Measurements from ENCODE around the gene HYAL1. TPM values are rescaled to one million over a fixed set of nuclear protein-coding genes. Genes with fewer than 3 reads are reported as not detected.

HYAL1 gene
- total and polyA plus RNA-seq, 9 donors = 1.8 to 9.3 (median 3.5) TPM

GRCh38 chr3:50293079-50293801 lies 10.1 kb downstream of the HYAL1 start:
- TF ChIP-seq EP300 (IDR thresholded peaks at IDR 0.05) = no peak
- TF ChIP-seq CTCF (IDR thresholded peaks at IDR 0.05) = no peak
- TF ChIP-seq POLR2A (IDR thresholded peaks at IDR 0.05) = no peak
- no peaks in the 10 kb centered on the region for H3K9me3 ChIP-seq
- no peaks in the 10 kb centered on the region for H3K27me3 ChIP-seq
- no peak overlapping the region for H3K27ac ChIP-seq
- H3K36me3 ChIP-seq = no peaks in the 10 kb centered on the region
- 72 to 76% (median 73%) methylated on average over 12 of the region's 12 CpGs for WGBS, 3 donors
- intact Hi-C loops (cut with DNase I) = no loop called here
- peaks cover 7% of the 10 kb centered on the region for H3K4me1 ChIP-seq (ENCODE audit: insufficient read depth)
- peak overlapping the region; percentile 32 for H3K4me3 ChIP-seq
- DNase-seq = peak in 3 of 5 donors; percentile 54 to 62 (median 60)

GRCh38 chr3:50292159-50293078 lies 11.0 kb downstream of the HYAL1 start, which contains the start of gene IFRD2:
IFRD2 (minus strand) TSS chr3:50292429; CDS start chr3:50292274, 155 bp downstream.
- Histone ChIP-seq H3K27me3 (no peaks in the 10 kb centered on the region), H3K9me3 (no peaks in the 10 kb centered on the region), H3K4me1 (ENCODE audit: insufficient read depth) (peaks cover 6% of the 10 kb centered on the region), H3K27ac (peak within 1 kb of the TSS; percentile 4 to 53), H3K36me3 (no peaks in the 10 kb centered on the region), H3K4me3 (peak within 1 kb of the TSS; percentile 67)
- TF ChIP-seq CTCF (IDR thresholded peaks at IDR 0.05) (peak in 1 of 3 donors; percentile 14), EP300 (IDR thresholded peaks at IDR 0.05) (no peak), POLR2A (IDR thresholded peaks at IDR 0.05) (peak; percentile 79)
- 1 to 2% (median 1%) methylated on average over 35 to 67 of the region's 67 CpGs for WGBS, 3 donors
- peak; percentile 95 to 97 (median 95) for DNase-seq
- intact Hi-C loops (cut with DNase I) = no loop called here

GRCh38 chr3:50290161-50290641 lies 13.2 kb downstream of the HYAL1 start:
- Histone ChIP-seq H3K36me3 (no peaks in the 10 kb centered on the region), H3K4me1 (ENCODE audit: insufficient read depth) (peaks cover 6% of the 10 kb centered on the region), H3K9me3 (no peaks in the 10 kb centered on the region), H3K27me3 (no peaks in the 10 kb centered on the region), H3K4me3 (no peak overlapping the region), H3K27ac (no peak overlapping the region)
- WGBS, 3 donors = 76 to 83% (median 80%) methylated on average over 16 of the region's 16 CpGs
- peak in 4 of 5 donors; percentile 53 to 66 (median 56) for DNase-seq
- intact Hi-C loops (cut with DNase I) = no loop called here
- no peak for TF ChIP-seq EP300 (IDR thresholded peaks at IDR 0.05)
- TF ChIP-seq CTCF (IDR thresholded peaks at IDR 0.05) = no peak
- no peak for TF ChIP-seq POLR2A (IDR thresholded peaks at IDR 0.05)

- Histone ChIP-seq H3K9me3 (no peaks in the 10 kb centered on the region), H3K4me3 (no peak overlapping the region), H3K36me3 (no peaks in the 10 kb centered on the region), H3K27ac (no peak overlapping the region), H3K27me3 (no peaks in the 10 kb centered on the region), H3K4me1 (ENCODE audit: insufficient read depth) (peaks cover 6% of the 10 kb centered on the region)
- no peak for DNase-seq
- intact Hi-C loops (cut with DNase I) = no loop called here
- 86 to 90% (median 89%) methylated on average over 6 of the region's 6 CpGs for WGBS, 3 donors
- TF ChIP-seq POLR2A (IDR thresholded peaks at IDR 0.05) (no peak), CTCF (IDR thresholded peaks at IDR 0.05) (no peak), EP300 (IDR thresholded peaks at IDR 0.05) (no peak)
These were observed 14.2 kb downstream of the HYAL1 start for GRCh38 chr3:50289130-50289529.
